ENCODE measurements around the gene MACIR. TPM values are rescaled to one million over a fixed set of nuclear protein-coding genes. Genes with fewer than 3 reads are reported as not detected.

Gene MACIR
- total RNA-seq, 4 donors from 2014 or later, result 8.4 to 10.4 (median 9.5) TPM

DNA sequence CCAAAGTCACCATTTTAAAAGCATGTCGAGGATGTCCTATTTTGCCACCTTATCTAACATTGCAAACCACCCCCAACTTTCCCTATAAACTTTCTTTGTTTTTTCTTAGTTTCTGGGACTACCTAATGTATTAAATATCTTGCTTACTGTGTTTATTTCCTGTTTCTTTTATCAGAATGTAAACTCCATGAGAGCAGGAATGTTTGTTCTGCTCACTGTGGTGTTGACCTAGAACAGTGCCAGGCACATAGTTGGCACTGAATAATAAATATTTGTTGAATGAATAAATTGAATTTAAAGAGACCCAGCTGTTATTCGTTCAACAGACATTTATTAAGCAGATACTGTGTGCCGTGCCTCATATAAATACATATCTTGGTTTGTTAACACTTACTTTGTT is 35.2 kb downstream of the MACIR start:
- intact Hi-C loops (cut with DNase I), result no loop called here
- WGBS, result 85% methylated on average over 3 of the region's 3 CpGs

DNA sequence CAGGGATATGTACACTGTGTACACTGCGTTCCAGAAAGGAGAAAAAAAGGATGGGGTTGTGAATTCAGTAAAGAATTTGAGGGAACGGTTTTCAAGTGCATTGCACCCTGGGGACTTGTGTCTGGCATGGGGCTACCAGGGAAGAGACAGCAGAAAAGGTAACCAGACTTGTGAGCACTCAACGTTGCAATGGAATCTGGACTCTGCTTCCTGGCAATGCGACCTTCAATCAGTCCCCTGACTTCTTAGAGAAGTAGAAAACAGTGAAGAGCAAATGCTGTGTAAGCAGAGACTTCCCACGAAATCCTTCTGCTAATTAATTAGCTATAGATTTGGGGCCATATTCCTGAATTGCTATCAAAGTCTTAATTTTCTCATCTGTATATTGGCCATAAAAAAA is 36.3 kb downstream of the MACIR start:
- no peak overlapping the region for H3K27ac ChIP-seq (replicated peaks in 1 of 4)
- TF ChIP-seq, protein P1, sequence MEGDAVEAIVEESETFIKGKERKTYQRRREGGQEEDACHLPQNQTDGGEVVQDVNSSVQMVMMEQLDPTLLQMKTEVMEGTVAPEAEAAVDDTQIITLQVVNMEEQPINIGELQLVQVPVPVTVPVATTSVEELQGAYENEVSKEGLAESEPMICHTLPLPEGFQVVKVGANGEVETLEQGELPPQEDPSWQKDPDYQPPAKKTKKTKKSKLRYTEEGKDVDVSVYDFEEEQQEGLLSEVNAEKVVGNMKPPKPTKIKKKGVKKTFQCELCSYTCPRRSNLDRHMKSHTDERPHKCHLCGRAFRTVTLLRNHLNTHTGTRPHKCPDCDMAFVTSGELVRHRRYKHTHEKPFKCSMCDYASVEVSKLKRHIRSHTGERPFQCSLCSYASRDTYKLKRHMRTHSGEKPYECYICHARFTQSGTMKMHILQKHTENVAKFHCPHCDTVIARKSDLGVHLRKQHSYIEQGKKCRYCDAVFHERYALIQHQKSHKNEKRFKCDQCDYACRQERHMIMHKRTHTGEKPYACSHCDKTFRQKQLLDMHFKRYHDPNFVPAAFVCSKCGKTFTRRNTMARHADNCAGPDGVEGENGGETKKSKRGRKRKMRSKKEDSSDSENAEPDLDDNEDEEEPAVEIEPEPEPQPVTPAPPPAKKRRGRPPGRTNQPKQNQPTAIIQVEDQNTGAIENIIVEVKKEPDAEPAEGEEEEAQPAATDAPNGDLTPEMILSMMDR (IDR thresholded peaks at IDR 0.05), result no peak
- H3K4me1 ChIP-seq, result peaks cover 0 to 5% (median 0%) of the 10 kb centered on the region in 4 donors
- H3K4me3 ChIP-seq, result no peak overlapping the region
- DNase-seq (ENCODE audit: extremely low spot score), result no peak
- 76% methylated on average over 5 of the region's 5 CpGs for WGBS
- H3K9me3 ChIP-seq, result no peaks in the 10 kb centered on the region
- intact Hi-C loops (cut with DNase I), result no loop called here
- no peaks in the 10 kb centered on the region for H3K27me3 ChIP-seq
- no peaks in the 10 kb centered on the region for H3K36me3 ChIP-seq

More for the DNA sequence above, 35.2 kb downstream of the MACIR start:
- Histone ChIP-seq H3K9me3 (no peaks in the 10 kb centered on the region), H3K27me3 (no peaks in the 10 kb centered on the region), H3K4me3 (no peak overlapping the region), H3K36me3 (no peaks in the 10 kb centered on the region), H3K4me1 (peaks cover 0 to 5% (median 0%) of the 10 kb centered on the region in 4 donors), H3K27ac (replicated peaks in 1 of 4) (no peak overlapping the region)
- DNase-seq (ENCODE audit: extremely low spot score), result no peak
- TF ChIP-seq EP300 (IDR thresholded peaks at IDR 0.05) (no peak), POLR2AphosphoS5 (IDR thresholded peaks at IDR 0.05) (no peak), POLR2A (IDR thresholded peaks at IDR 0.05; ENCODE audit: low read depth) (no peak)
- TF ChIP-seq, protein P1 (IDR thresholded peaks at IDR 0.05), result no peak

DNA sequence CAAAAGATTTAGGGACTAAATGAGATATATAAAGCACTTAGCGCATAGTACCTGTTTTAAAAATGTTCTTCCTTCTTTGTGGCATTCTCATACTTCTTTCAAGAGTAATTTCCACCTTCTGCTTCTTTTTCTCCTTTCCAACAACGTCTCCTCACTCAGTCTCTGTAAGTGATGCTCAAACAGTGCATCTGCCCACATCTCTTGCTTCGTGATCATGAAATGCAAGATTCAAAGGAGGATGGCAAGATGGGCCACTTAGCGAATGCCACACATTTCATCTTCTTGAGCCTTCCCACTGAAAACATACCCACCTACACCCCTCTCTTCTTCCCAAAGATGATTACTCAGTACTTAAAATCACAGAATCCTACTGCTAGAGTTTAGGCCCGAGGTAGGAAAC is 36.9 kb downstream of the MACIR start:
- Histone ChIP-seq H3K4me3 (no peak overlapping the region), H3K27me3 (no peaks in the 10 kb centered on the region), H3K36me3 (no peaks in the 10 kb centered on the region), H3K4me1 (peaks cover 0 to 2% (median 0%) of the 10 kb centered on the region in 4 donors), H3K27ac (replicated peaks in 1 of 4) (no peak overlapping the region), H3K9me3 (no peaks in the 10 kb centered on the region)
- DNase-seq (ENCODE audit: extremely low spot score), result no peak
- 93% methylated on average over 5 of the region's 5 CpGs for WGBS
- intact Hi-C loops (cut with DNase I), result no loop called here
- TF ChIP-seq EP300 (IDR thresholded peaks at IDR 0.05) (no peak), POLR2AphosphoS5 (IDR thresholded peaks at IDR 0.05) (no peak), POLR2A (IDR thresholded peaks at IDR 0.05; ENCODE audit: low read depth) (no peak)
- TF ChIP-seq, protein P1 (IDR thresholded peaks at IDR 0.05), result no peak

DNA sequence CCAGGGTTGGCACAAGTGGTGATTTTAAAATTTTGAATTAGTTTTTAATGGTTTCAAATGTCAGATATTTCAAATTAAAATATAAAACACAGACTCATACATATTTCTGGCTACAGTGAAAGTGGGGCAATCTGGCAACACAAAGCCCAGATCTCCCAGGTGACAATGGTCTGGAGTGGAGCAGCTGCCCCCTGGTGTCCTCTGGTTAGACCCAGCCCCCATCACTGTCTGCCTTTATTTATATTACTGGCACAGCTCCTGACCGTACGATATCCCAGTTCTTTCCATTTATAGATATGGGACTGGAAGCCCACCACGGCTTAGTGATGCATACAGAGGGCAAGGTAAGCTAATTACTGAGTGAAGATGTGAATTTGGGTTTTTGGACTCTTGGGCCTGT is 37.3 kb downstream of the MACIR start:
- 87% methylated on average over 3 of the region's 3 CpGs for WGBS
- no peak overlapping the region for H3K4me3 ChIP-seq
- H3K27me3 ChIP-seq, result no peaks in the 10 kb centered on the region
- no peak overlapping the region for H3K27ac ChIP-seq (replicated peaks in 1 of 4)
- H3K36me3 ChIP-seq, result no peaks in the 10 kb centered on the region
- intact Hi-C loops (cut with DNase I), result no loop called here
- no peak for DNase-seq (ENCODE audit: extremely low spot score)
- H3K4me1 ChIP-seq, result no peaks in the 10 kb centered on the region
- H3K9me3 ChIP-seq, result no peaks in the 10 kb centered on the region
- TF ChIP-seq POLR2AphosphoS5 (IDR thresholded peaks at IDR 0.05) (no peak), POLR2A (IDR thresholded peaks at IDR 0.05; ENCODE audit: low read depth) (no peak)
- TF ChIP-seq, protein P1 (IDR thresholded peaks at IDR 0.05), result no peak

DNA sequence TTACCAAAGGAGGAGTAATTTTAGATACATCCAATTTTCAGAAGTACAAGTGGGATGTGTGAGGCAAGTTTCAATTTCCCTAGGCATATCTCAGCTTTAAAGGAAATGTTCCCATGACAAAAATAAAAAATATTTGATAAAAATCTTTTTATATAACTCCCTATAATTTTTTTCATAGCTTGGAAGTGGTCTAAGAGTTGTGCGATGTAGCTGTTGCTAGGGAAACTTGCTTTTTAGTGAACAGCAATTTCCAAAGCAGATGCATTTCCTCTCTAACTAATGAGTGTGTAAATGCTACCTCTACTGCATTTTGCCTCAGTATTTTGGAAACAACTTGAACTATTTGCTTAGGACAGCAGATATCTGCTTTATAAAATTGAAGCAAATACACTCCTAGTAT is 39.6 kb downstream of the MACIR start:
- no peaks in the 10 kb centered on the region for H3K36me3 ChIP-seq
- no peak overlapping the region for H3K27ac ChIP-seq (replicated peaks in 1 of 4)
- no peaks in the 10 kb centered on the region for H3K27me3 ChIP-seq
- 76% methylated on average over 1 of the region's 1 CpG for WGBS
- no peaks in the 10 kb centered on the region for H3K9me3 ChIP-seq
- H3K4me3 ChIP-seq, result no peak overlapping the region
- intact Hi-C loops (cut with DNase I), result no loop called here
- no peaks in the 10 kb centered on the region for H3K4me1 ChIP-seq
- TF ChIP-seq, protein P1 (IDR thresholded peaks at IDR 0.05), result no peak
- TF ChIP-seq POLR2AphosphoS5 (IDR thresholded peaks at IDR 0.05) (no peak), POLR2A (IDR thresholded peaks at IDR 0.05; ENCODE audit: low read depth) (no peak), EP300 (IDR thresholded peaks at IDR 0.05) (no peak)
- DNase-seq (ENCODE audit: extremely low spot score), result no peak

Data from esophagus muscularis mucosa (tissue), 4 donors.